ENCODE results near the gene ZAP70.

ZAP70 gene

GRCh38 chr2:97713296-97714083 is at the start of gene ZAP70:
TSS of gene ZAP70 (plus strand) at chr2:97713576. CDS start at chr2:97724037, 10,461 bp downstream.
- no peak for TF ChIP-seq CTCF (IDR thresholded peaks at IDR 0.05)

- no peak for TF ChIP-seq CTCF (IDR thresholded peaks at IDR 0.05)
Observed at GRCh38 chr2:97663626-97663961, 49.8 kb upstream of the ZAP70 start.

- peak; percentile 61 for TF ChIP-seq CTCF (IDR thresholded peaks at IDR 0.05)
Observed at GRCh38 chr2:97663962-97664635, 49.3 kb upstream of the ZAP70 start, which contains the start of gene ACTR1B. TSS of gene ACTR1B (minus strand) at chr2:97664044. CDS start at chr2:97663890, 154 bp downstream.

GRCh38 chr2:97664636-97664970 is 48.8 kb upstream of the ZAP70 start:
- no peak for TF ChIP-seq CTCF (IDR thresholded peaks at IDR 0.05)

GRCh38 chr2:97669448-97669847 is 43.9 kb upstream of the ZAP70 start, which contains the start of gene C2orf92:
TSS of gene C2orf92 (plus strand) at chr2:97669713. CDS start at chr2:97669789, 76 bp downstream.
- no peak for TF ChIP-seq CTCF (IDR thresholded peaks at IDR 0.05)

- no peak for TF ChIP-seq CTCF (IDR thresholded peaks at IDR 0.05)
Observed at GRCh38 chr2:97670471-97670870, 42.9 kb upstream of the ZAP70 start.

- TF ChIP-seq CTCF (IDR thresholded peaks at IDR 0.05): no peak
Observed at GRCh38 chr2:97671526-97671925, 41.9 kb upstream of the ZAP70 start.
